Left hindlimb (tissue), 1 donor: ENCODE data around the gene C13orf42.

Experiments
- DNase-seq: peaks from one replicate; pipeline ENCODE4 v3.0.0-alpha.2; 2018

C13orf42 gene

DNA sequence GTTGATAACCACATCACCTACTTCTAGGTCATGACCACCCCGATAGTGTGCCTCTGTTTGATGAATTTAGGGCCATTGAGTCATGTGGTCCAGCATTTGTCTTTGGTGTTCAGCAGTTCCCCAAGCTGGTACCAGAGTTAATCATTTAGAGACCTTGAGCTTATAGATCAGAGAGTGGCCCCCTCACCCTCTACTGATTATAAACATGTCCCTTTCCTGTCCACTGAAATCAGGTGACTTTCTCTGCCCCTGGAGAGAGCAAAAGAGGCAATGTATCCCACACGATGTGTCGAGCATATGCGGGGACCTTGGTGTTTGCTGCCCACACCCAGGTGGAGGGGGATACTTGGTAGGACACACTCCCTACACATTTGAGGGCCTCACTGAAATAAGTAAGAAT is 46.3 kb downstream of the C13orf42 start:
- no peak for DNase-seq

GRCh38 chr13:51063909-51064308 is 47.2 kb downstream of the C13orf42 start:
- no peak for DNase-seq

DNA sequence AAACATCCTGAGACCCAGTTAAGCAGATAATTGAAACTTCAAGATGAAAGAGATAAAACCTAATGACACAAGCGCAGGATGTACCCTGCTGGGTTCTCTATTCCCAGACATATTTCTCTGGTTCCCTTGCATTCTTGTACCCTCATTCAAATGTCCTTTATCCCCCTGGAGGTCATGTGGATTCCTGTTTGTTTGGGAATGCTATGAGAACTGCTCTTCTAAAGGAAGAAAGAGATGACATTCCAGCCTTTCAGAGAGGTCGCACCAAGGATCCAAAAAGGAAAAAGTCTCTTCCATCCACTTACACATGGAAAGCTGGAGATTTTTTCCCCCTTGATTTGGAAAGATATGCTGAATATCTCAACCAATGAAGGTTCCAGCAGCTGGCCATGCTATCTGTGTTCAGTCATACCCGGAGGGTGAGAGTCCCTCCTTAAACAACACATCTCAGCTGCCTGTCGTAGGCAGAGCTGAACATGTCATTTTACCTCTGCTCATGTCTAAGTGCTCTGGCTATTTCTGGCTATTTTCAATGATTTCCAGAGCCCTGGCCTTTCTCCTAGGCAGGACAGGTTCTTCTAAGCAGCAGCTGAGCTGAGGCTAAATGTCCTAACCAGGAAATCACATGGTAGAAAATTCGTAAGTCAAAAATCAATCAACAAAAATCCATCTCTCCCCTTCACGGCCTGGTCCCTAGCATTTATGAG is 52.5 kb downstream of the C13orf42 start:
- no peak for DNase-seq

- no peak for DNase-seq
Observed at GRCh38 chr13:51057906-51058305, 53.2 kb downstream of the C13orf42 start.

- no peak for DNase-seq
Observed at GRCh38 chr13:51057001-51057400, 54.1 kb downstream of the C13orf42 start.

- no peak for DNase-seq
Observed at GRCh38 chr13:51052581-51052980, 58.5 kb downstream of the C13orf42 start.

DNA sequence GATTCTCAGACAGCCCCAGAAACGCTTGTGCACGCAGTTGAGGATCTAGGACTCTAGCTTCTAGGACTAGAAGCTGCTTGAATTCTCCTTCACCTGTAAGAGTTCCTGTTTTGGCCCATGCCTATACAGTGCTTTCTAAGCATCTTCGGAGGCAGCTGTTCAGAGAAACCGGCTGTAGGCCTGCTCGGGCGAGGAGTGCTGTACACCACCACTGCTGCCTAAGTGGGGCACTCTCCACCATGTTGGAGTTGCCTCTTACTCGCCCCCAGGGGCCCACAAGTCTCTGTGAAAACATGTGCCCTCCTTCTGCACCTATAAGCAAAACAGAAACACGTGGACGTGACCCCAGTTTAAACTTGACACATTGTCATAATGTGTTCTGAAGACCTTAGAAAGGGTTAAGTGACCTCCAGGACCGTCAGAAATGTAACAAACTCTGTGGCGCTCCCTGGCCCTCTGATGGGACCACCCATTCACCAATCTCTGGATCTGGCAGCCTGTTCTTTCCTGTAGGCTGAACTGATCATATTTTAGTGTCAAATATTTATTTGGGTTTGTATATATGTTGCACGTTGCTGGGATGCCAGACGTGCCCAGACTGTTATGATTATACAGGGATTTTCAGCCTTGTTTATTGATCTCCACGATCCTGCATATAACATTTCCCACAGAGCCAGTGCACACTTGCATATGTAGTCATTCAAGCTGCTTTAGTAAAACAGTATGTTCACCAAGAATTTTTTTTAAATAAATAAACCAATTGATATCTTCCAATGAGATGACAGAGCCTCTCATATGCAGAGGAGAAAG is 60.8 kb downstream of the C13orf42 start:
- DNase-seq, result no peak

- no peak for DNase-seq
Observed at GRCh38 chr13:51048616-51049015, 62.5 kb downstream of the C13orf42 start.

DNA sequence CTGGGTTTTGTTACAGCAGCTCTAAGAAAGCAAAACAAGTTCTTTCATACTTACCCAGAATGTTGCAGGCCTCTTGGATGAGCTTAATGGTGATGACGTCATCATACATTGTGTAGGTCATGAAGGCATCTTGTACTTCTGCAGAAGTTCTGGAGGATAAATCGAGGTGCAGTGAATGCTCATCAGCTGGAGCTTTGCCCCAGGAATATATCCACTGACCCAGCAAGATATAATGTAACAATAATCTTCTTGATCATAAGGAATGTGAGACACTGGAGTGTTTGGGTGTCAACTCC is 63.0 kb downstream of the C13orf42 start:
- DNase-seq, result no peak

DNA sequence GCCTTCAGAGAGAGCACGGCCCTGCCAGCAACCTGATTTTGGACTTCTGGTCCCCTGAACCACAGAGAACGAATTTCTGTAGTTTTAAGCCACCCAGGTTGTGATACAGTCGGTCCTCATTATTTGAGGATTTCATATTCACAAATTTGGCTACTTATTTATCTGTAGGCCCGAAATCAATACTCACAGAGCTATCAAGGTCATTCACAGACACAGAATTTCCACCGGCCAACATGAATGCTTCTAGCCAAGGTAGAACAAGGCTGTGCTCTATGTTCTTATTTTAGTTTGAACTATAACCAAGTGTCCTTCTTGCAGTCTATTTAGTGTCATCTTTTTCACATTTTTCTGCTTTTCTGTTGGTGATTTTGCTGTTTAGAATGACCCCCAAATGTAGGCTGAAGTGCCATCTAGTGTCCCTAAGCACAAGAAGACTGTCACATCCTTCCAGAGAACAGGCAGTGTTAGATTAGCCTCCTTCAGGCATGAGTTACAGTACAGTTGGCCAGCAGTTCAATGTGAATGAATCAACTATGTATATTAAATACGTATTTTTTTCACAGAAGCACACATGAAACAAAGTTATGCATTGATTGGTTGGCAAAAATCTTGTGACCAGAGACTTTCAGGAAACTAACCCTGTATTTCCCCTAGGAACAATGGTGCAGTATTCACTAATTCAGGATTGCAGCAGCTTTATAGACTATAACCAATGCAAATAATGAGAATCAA is 63.5 kb downstream of the C13orf42 start:
- DNase-seq, result no peak

- DNase-seq, result no peak
Observed at GRCh38 chr13:51045451-51045850, 65.6 kb downstream of the C13orf42 start.

DNA sequence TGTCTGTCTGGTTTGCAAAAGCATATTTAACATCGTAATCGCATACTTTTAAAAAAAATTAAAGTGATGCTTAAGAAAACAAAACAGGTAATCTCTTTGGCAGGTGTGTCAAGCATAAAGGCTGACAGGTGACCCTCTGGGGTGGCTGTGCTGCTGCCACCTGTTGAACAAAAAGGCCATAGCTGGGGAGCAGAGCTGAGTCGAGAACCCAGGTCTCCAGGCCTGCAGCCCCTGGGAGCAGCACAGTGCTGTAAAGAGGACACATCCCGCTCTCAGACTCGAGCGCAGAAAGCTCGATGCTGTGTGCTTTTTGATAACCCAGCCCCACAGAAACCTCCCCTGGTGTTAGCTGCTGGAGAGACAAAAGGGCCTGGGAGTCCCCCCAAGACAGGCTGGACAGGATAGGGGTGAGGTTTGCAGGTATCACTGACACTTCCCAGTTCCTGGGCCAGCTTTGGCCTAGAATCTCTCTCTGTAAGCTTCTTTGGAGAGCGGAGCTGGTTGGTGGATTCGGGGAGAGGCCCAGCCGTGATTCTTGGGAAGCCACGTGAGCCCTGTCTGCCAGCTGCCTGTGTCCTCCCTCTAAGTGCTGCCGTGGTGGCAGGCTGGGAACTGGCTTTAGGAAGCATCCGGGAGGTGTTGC is 66.9 kb downstream of the C13orf42 start:
- no peak for DNase-seq

DNA sequence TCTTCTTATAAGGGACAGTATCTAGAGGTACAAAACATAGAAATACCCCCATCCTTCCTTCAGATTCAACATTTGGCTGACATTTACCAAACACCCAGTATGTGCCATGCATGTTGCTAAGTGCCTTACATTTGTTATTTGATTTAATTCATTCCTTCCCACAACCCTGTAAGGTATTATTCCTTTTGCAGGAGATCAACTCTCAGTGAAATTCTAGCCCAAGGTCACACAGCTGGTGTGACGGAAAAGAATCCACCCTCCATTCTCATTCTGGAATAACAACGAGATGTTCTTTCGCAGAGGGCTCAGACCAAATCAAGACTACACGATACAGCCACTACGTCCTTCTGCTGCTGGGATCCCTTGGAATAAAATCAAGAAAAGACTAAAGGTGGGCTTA is 67.8 kb downstream of the C13orf42 start:
- no peak for DNase-seq

GRCh38 chr13:51041710-51042109 is 69.4 kb downstream of the C13orf42 start:
- DNase-seq, result no peak

- DNase-seq, result no peak
Observed at GRCh38 chr13:51041126-51041525, 69.9 kb downstream of the C13orf42 start.

GRCh38 chr13:51040431-51040830 is 70.6 kb downstream of the C13orf42 start:
- DNase-seq, result no peak

DNA sequence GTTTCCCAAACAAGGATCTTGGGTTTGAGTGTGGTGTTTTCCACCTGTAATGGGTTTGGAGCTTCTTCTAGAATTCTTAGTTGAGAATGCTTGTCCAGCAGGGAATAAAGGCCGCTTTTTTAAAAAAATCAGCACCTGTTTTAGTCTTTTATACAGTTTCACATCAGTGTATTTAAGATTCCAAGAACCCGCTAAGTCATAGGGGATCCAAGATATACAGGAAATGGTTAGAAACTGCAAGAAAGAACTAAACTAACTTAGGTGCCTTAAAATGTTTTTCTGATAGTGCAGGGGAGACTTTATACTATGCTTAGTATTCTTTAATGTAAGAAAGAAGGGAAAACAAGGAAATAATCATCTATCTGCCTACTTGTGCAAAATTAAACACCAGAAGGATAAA is 74.7 kb downstream of the C13orf42 start:
- DNase-seq, result no peak

DNA sequence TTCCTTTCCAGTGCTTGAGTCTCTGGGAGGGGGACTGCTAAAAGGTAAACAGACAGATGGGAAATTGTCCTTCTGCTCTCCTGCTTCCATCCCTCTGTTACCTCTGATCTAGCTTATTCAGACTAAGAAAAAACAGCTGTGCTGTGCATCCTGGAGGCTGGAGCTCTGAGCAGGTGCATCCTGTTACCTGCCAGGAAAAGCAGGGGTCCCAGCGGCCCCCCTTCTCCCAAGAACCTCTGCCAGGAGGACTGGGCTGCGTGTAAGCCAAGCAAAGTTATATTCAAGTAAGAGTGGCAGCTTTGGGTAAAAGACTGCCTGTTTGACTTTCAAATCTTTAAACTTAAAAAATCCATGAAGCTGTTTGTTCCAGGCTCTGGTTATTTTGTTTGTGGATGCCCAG is 75.1 kb downstream of the C13orf42 start:
- no peak for DNase-seq

DNA sequence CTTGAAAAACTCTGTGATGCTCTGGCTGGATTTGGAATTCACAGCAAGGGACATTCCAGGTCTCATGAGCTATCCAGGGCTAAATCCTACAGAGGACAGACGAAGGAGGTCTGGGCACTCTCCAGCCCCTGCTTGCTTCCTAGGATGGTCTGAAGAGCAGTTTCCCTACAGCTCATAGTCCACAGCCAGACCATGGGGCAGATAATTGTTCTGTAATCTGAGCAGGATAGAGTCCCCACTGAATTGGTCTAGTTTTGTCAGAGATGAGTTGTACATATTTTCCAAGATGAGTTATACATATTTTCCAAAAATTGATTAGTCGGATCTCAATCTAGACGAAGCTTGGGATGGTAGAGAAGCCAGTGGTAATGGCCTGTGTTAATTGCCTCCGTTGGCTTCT is 75.6 kb downstream of the C13orf42 start:
- no peak for DNase-seq

DNA sequence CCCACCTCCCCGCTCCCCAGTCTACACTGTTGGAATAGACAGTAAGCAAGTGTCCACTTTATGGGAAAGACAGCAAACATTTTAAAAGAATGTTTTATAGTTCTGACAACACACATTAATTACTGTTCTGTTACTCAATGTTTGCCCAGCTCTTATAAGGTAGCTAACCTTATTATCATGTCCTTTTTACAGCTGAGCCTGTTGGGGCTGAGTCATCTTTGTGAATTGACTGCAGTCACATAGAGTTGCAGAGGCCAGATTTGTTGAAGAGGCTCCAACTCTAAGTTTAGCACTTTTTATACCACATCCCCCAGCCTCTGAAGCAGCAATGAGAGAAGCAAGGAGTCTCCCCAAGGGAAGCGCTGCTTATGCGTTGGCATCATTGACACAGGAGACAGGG is 76.2 kb downstream of the C13orf42 start:
- DNase-seq, result no peak

GRCh38 chr13:51033421-51034185 is 77.5 kb downstream of the C13orf42 start:
- no peak for DNase-seq

GRCh38 chr13:51032831-51033230 is 78.2 kb downstream of the C13orf42 start:
- no peak for DNase-seq
